EH (cell line): ENCODE measurements around the gene KRT4.

ENCODE experiments used
- DNase-seq: peaks from one replicate; pipeline ENCODE4 v3.0.0-alpha.2; 2015; ENCODE audit warnings: low read depth

KRT4 gene

DNA sequence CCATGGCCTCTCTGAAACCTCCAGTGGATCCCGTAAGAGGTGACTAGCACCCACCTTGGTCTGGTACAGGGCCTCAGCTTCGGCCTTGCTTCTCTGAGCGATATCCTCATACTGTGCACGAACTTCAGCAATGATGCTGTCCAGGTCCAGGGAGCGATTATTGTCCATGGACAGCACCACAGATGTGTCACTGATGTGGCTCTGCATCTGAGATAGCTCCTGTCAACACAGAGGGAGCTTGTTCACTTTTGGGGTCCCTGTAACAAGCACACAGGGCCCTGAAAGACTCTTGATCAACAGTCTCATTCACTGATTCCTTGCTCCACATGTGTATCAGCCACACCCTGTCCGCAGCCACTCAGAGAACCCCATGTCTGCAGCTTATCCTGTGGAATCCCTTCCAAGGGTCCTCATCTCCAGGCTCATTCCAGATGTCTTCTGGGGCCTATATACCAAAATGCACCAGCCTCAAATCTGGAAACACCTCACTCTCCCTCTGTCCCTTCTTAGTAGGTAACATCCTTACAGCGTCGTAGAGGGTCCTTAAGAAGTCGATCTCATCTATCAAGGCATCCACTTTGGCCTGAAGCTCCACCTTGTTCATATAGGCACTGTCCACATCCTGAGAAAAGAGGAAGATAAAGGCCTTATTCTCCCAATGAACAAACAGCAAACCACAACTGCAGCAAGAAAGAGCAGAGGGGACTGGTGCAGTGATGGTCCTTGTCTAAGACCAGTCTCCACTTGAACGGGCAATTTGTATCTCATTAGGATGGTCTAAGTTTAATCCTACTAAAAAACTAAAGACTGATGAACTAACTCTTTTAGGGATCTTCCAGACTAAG, 21.5 kb downstream of the KRT4 start:
- DNase-seq, result no peak

DNA sequence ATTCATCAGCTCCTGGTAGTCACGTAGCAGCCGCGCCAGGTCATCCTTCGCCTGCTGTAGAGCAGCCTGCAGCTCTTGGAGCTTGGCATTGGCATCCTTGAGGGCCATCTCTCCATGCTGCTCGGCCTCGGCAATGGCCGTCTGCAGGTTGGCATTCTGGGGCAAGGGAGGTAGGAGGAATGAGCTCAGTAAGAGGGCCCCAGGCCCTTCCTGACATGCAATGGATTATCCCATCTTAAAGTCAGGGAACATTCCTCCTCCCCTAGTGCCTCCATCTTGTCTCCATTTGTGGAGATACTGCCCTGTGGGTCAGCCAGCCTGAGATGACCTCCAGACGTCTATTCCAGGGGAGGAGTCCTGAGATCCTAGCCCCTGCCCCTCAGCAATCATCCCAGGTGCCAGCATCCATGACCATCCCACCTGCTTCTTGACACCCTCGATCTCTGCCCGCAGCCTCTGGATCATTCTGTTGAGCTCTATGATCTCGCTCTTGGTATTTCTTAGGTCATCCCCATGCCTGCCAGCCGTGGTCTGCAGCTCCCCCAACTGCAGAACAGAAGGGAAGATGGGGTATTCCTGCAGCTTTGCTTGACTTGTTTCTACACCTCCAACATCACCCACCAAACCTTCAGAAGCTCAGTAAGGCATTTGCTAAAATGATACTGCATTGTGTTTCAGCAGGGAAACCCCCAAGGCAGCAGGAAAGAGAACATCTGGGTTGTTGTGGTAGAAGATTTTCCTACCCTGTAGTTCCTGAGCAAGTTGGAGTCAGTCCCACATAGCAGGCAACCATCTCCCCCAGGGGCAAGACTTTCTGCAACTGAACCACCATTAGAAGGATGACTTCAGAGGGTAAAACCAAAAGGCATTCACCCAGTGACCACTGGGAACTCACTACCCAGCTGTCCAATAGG, 22.4 kb downstream of the KRT4 start:
- peak; percentile 11 for DNase-seq

DNA sequence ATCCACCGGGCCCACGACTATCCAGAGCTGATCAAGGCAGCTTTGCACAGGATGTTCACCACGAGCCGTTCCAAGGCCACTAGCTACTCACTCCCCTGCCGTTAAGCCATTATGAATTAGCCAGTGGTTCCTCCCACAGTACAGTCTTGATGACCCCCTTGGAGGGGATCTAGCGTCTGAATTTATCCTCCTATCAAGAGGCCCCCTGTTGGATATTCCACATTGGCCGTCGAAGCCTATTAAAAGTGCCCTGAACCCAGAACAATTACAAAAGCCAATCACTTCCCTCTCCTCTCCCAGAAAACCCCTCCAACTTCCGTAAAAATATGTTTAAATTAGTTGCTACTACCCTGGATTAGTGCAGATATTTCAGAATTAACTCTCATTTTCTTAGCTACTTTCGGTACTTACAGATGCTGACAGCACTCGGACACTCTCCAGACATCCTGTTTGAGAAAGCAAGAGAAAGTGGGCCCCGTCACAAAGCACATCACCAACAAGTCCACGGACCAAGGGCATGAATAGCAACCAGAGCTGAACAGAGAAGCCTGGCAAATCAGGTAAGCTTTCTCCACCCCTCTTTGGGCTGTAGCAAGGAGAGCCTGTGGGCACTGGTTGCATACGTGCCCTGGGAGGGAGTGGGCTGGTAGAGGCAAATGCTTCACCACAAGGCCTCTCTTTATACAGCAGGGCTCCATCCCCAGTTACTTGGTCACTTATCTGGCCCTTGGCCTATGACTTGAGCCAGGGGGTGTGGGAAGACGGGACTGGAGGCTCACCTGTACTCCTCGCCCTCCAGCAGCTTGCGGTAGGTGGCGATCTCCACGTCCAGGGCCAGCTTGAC, 23.3 kb downstream of the KRT4 start:
- no peak for DNase-seq

GRCh38 chr12:52789637-52790426, 24.1 kb downstream of the KRT4 start:
- no peak for DNase-seq

DNA sequence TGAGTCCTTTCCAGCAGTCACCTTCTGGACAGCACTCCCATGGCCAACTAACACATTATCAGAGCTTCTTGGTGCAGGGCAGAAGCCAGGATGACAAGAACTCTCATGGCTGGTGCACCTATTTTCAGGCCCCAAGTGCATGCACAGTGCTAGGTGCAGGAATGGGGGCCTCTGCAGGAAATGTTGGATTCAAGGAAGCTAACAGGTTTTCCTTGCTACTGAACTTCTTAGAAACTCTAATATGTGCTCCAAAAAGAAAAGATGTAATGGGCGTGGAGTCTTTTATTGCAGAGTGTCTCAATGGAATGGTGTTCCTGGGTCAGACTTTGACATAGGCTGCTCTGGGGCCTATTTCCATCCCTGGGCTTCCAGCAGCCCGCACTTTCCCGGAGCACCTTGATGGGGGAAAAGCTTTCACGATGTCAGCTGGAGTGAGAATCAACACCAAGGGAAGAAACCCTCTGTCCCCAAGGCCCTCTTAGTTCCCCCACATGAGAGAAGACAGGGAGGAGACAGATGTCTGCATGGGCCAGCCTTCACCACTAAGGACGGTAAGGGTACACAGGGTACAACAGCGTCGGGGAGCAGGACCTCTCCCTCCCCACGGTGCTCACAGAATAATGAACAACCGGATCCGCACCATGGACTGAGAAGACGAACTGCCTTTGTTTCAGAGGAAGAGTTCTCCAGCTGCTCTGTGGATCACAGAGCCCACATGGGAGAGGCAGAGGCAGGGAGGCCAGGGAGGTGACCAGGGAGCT, 24.9 kb downstream of the KRT4 start:
- no peak for DNase-seq

GRCh38 chr12:52788192-52788875, 25.6 kb downstream of the KRT4 start:
- DNase-seq, result no peak

GRCh38 chr12:52787324-52788191, 26.4 kb downstream of the KRT4 start:
- no peak for DNase-seq

GRCh38 chr12:52784909-52785308, 29.0 kb downstream of the KRT4 start:
- DNase-seq, result no peak

DNA sequence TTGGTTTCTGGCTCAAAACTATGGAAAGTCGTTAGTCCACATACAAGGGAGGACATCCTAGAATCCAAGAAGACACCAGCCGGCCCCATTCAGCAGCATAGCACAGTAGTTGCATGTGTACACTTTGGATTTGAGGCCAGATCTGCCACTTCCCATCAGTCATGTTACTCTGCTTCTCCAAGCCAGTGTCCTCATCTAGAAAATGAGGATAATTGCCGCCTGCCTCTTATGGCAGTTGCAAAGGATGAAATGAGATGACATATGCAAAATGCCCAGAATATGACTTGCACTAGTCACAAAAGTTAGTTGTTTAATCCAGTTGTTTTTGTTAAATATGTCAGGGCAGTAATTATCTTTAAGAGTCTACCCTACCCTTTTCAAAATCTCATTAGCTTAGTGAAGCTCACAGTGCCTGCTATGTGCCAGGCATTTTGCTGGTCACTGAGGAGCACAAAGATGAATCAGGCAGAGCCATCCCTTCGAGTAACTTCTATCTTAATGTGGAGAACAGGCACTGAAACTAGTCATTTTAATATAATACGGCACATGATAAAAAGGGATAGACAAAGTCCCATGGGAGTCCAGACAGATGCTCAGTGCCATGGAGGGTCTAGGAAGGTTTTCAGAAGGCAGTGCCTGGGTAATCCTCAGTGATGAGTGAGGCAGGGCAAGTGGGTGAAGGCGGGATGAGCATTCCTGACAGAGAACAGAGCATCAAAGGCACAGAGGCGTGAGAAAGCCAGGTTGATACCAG, 30.2 kb downstream of the KRT4 start:
- DNase-seq, result no peak

DNA sequence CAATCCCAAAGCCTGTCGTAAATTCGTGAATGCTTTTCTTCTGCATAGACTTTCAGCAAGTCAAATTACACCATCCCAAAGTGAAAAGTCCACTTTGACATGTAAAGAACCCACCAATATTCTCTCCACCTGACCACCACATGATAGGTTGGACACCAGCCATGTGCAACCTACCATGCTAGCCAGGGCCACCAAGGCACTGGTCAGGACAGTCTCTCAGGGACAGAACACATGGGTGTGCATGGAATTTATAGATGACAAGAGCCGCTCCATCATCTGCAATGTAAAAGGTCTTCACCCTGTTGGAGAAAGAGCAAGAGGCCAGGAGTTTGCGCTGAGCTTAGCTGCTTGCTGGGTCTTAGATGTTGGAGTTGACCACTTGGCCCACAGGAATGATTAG, 31.4 kb downstream of the KRT4 start:
- no peak for DNase-seq

DNA sequence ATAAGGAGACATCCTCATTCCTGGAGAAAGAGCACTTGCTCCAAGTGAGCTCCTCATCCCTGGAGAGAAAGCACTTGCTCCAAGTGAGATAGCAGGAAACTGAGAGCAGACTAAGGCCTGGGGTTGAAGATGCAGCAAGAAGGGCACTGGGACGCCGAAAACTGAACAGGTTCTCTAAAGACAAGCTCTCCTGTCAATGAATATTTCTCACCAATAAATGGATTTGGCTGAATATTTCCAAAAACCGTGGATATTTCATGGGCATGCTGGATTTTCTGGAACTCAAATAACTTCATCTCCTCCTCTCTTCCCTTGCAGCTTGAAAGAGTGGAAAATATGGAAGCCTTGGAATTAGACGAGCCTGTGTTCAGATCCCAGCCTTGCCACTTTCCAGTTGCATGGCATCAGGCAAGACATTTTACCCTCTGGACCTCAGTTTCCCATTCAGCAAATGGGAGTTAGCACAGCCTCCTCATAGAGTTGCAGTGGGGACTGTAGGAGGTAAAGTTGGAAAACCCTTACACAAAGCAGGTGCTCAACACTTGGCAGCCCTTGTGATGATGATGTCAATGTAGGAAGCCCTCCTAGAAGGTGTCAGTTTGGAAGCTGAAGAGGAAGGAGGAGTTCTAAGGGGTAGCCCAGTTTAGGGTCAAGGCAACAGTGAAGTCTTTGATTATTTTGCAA, 32.4 kb downstream of the KRT4 start:
- no peak for DNase-seq

DNA sequence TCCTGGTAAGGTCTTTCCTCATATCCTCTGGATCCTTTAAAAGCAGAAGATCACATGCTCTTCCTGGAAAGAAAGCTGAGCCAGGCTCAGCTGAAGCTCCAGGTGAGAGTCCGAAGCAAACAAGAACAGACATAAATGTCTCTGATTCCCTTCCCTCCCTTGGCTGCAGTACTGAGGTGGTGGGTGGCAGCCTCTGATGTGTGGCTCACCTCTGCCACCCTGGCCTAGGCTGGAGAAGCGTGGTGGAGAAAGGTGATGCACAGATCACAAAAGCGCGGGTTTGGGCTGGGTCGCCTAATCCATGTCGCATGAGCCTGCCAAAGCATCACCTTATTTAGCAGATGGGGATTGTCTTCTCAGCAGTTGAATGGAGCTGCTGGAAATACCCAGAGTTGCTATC, 34.0 kb downstream of the KRT4 start:
- no peak for DNase-seq

DNA sequence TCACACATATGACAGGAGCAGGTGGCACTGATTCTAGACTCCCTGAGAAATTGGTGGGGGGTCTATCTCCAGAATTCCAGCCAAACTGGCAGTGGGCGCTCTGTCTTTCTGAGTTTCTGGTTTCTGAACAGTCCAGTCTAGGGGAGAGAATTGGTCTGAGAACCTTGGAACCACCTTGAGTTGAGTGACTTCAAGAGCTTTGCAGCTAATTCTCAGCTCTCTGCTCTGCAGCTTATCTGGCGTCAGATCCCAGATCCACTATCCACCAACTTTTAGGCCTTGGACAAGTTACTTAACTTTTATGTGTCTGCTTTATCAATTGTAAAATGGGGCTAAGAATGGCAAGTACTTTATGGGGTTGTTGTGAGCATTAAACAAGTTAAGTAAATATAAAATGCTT, 35.1 kb downstream of the KRT4 start:
- no peak for DNase-seq

GRCh38 chr12:52777566-52777965, 36.4 kb downstream of the KRT4 start:
- no peak for DNase-seq

- DNase-seq, result no peak
Measured at GRCh38 chr12:52776913-52777395, 37.0 kb downstream of the KRT4 start, which contains the start of gene KRT76. Gene KRT76, minus strand, starts transcription at chr12:52777345. Its CDS starts 54 bp downstream, at chr12:52777291.

GRCh38 chr12:52776435-52776834, 37.5 kb downstream of the KRT4 start:
- DNase-seq, result no peak

DNA sequence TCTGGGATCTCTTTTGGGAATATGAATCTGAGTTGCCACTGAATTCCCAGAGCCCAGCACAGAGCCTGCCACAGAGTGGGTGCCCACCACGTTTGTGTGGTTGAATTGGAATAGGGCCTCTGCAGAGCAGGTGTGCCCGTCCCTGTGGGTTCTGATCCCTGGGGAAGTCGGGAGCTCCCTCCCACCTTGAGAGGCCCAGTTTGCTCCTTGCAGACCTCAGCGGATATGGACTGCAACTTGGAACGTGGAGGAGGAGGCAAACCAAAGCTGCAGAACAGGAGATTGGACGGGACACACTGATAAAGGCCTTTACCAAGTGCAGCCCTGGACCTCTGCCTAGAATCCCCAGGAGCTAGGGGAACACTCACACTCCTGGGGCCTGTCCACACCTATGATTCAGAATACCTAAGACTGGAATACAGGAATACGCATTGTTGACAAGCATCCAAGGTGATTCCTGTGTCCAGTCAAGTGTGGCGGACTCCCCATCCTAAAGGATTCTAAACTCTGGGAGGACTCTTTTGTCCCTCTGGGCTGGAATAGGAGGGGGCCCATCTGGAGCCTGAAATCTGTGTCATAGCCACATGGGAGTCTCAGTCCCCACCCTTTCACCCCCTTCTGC, 39.2 kb downstream of the KRT4 start:
- no peak for DNase-seq
